Measurements from ENCODE around the gene STAG3. TPM values are rescaled to one million over a fixed set of nuclear protein-coding genes. Genes with fewer than 3 reads are reported as not detected.

Gene STAG3
- total RNA-seq, 1 experiment from 2014 or later = 1.7 TPM

- POLR2A ChIA-PET = no interaction called here
- BruUV-seq (replicated peaks) = no TSS peak
- TF ChIP-seq TCF7L2 (IDR thresholded peaks at IDR 0.05; ENCODE audit: low read depth, low read length) (no peak), REST (IDR thresholded peaks at IDR 0.05; ENCODE audit: insufficient read depth in 1 of 2, low read depth in 2 of 2, low read length in 1 of 2) (no peak), SIN3A (IDR thresholded peaks at IDR 0.05; ENCODE audit: borderline replicate concordance, insufficient read depth, low read depth, low read length) (no peak), CTCF (IDR thresholded peaks at IDR 0.05) (no peak), POLR2AphosphoS5 (IDR thresholded peaks at IDR 0.05; ENCODE audit: low read depth, low read length) (no peak)
- Histone ChIP-seq H3K27ac (ENCODE audit: low read length) (no peak overlapping the region), H3K4me1 (ENCODE audit: control insufficient read depth, insufficient read depth, low read length) (peaks cover 5% of the 10 kb centered on the region; the same call in 1 of the 2 replicates), H3K27me3 (ENCODE audit: control insufficient read depth, insufficient read depth, low read length) (no peaks in the 10 kb centered on the region), H3K36me3 (ENCODE audit: control insufficient read depth, insufficient read depth, low read length) (no peaks in the 10 kb centered on the region), H3K9me3 (ENCODE audit: control insufficient read depth, insufficient read depth, low read depth, low read length) (no peaks in the 10 kb centered on the region), H3K4me3 (ENCODE audit: low read depth in 2 of 2, low read length in 2 of 2) (no peak overlapping the region)
- no peak for DNase-seq (ENCODE audit: low read depth, low spot score)
- in situ Hi-C loops (cut with HindIII; ENCODE audit: low pct_unique_long_range_greater_than_20kb, low sequenced_read_pairs) (no loop called here), intact Hi-C loops (cut with micrococcal nuclease; ENCODE audit: unreplicated experiment) (no loop called here)
- ATAC-seq = no peak
- CTCF ChIA-PET = no interaction called here
These were observed 30.4 kb upstream of the STAG3 start for GRCh38 chr7:100147278-100147677.

- DNase-seq (ENCODE audit: low read depth, low spot score) (no peak), ATAC-seq (no peak; the same call in 1 of the 2 replicates)
- intact Hi-C loops (cut with micrococcal nuclease; ENCODE audit: unreplicated experiment) (no loop called here), in situ Hi-C loops (cut with HindIII; ENCODE audit: low pct_unique_long_range_greater_than_20kb, low sequenced_read_pairs) (no loop called here)
- ChIA-PET POLR2A (no interaction called here), CTCF (interaction anchor here (0.6 to 1.0 kb wide), 2 partner anchors 17 to 125 kb away, joined by 3 to 6 read pairs; no protein-coding TSS in a partner anchor)
- no TSS peak for BruUV-seq (replicated peaks)
- peak overlapping the region; percentile 84 for H3K27ac ChIP-seq (ENCODE audit: low read length)
- no peaks in the 10 kb centered on the region for H3K9me3 ChIP-seq (ENCODE audit: control insufficient read depth, insufficient read depth, low read depth, low read length)
- H3K4me3 ChIP-seq (ENCODE audit: low read depth in 2 of 2, low read length in 2 of 2) = peak overlapping the region; percentile 77 to 95
- H3K4me1 ChIP-seq (ENCODE audit: control insufficient read depth, insufficient read depth, low read length) = peaks cover 8% of the 10 kb centered on the region
- H3K36me3 ChIP-seq (ENCODE audit: control insufficient read depth, insufficient read depth, low read length) = no peaks in the 10 kb centered on the region
- TF ChIP-seq REST (IDR thresholded peaks at IDR 0.05; ENCODE audit: insufficient read depth in 1 of 2, low read depth in 2 of 2, low read length in 1 of 2) (no peak), POLR2AphosphoS5 (IDR thresholded peaks at IDR 0.05; ENCODE audit: low read depth, low read length) (no peak), CTCF (IDR thresholded peaks at IDR 0.05) (no peak), TCF7L2 (IDR thresholded peaks at IDR 0.05; ENCODE audit: low read depth, low read length) (no peak), SIN3A (IDR thresholded peaks at IDR 0.05; ENCODE audit: borderline replicate concordance, insufficient read depth, low read depth, low read length) (no peak)
- no peaks in the 10 kb centered on the region for H3K27me3 ChIP-seq (ENCODE audit: control insufficient read depth, insufficient read depth, low read length)
These were observed 29.5 kb upstream of the STAG3 start for GRCh38 chr7:100148225-100148558.

All from Panc1 (cell line).